Adrenal gland (tissue), 5 donors: Measurements from ENCODE around the gene TMEM40.

Experiments
- CTCF ChIP-seq, 6 experiments: fragments of 450-650 bp in 4 of 6; fragments of 200-600 bp in 2 of 6; sonication (generic) in 1 of 6; IDR thresholded peaks; 1 replicate in 5 of 6; 2 replicates in 1 of 6; pipeline versions ENCODE4 v1.5.1 to v1.8.0; 2016 to 2021; ENCODE audit warnings: antibody characterized with exemption in 6 of 6, mild to moderate bottlenecking in 2 of 6, moderate library complexity in 1 of 6
- POLR2A ChIP-seq, 2 donors: fragments of 450-650 bp; IDR thresholded peaks; one replicate each; pipeline ENCODE4 v1.6.1; 2017; ENCODE audit warnings: antibody characterized with exemption in 2 of 2, mild to moderate bottlenecking in 2 of 2, moderate library complexity in 1 of 2
- donor health status: DM: no; HTN: no; CAD: no.

GRCh38 chr3:12782172-12782815, 23.2 kb upstream of the TMEM40 start:
- TF ChIP-seq POLR2A (IDR thresholded peaks at IDR 0.05) (no peak), CTCF (IDR thresholded peaks at IDR 0.05) (no peak)
